ENCODE measurements around the gene CDIP1.

Gene CDIP1

GRCh38 chr16:4539716-4540284 is 1.2 kb upstream of the CDIP1 start:
- DNase-seq (ENCODE audit: low read depth, low spot score): no peak

GRCh38 chr16:4537376-4538343 is 913 bp downstream of the CDIP1 start:
- no peak for DNase-seq (ENCODE audit: low read depth, low spot score)

- no peak for DNase-seq (ENCODE audit: low read depth, low spot score)
Observed at GRCh38 chr16:4536391-4537106, 2.0 kb downstream of the CDIP1 start.

- no peak for DNase-seq (ENCODE audit: low read depth, low spot score)
Observed at GRCh38 chr16:4535627-4536108, 2.9 kb downstream of the CDIP1 start.

- DNase-seq (ENCODE audit: low read depth, low spot score): no peak
Observed at GRCh38 chr16:4534151-4534790, 4.3 kb downstream of the CDIP1 start.

GRCh38 chr16:4533490-4533889 is 5.1 kb downstream of the CDIP1 start:
- no peak for DNase-seq (ENCODE audit: low read depth, low spot score)

GRCh38 chr16:4532238-4532637 is 6.3 kb downstream of the CDIP1 start:
- DNase-seq (ENCODE audit: low read depth, low spot score): no peak

GRCh38 chr16:4531811-4532210 is 6.8 kb downstream of the CDIP1 start:
- DNase-seq (ENCODE audit: low read depth, low spot score): no peak

GRCh38 chr16:4529085-4530060 is 9.2 kb downstream of the CDIP1 start:
- no peak for DNase-seq (ENCODE audit: low read depth, low spot score)

GRCh38 chr16:4525634-4526277 is 12.8 kb downstream of the CDIP1 start:
- no peak for DNase-seq (ENCODE audit: low read depth, low spot score)

GRCh38 chr16:4525069-4525468 is 13.5 kb downstream of the CDIP1 start:
- no peak for DNase-seq (ENCODE audit: low read depth, low spot score)

GRCh38 chr16:4524571-4524970 is 14.0 kb downstream of the CDIP1 start:
- DNase-seq (ENCODE audit: low read depth, low spot score): no peak

GRCh38 chr16:4523686-4524085 is 14.9 kb downstream of the CDIP1 start:
- no peak for DNase-seq (ENCODE audit: low read depth, low spot score)

GRCh38 chr16:4522051-4522581 is 16.5 kb downstream of the CDIP1 start:
- no peak for DNase-seq (ENCODE audit: low read depth, low spot score)

- DNase-seq (ENCODE audit: low read depth, low spot score): no peak
Observed at GRCh38 chr16:4520913-4521312, 17.7 kb downstream of the CDIP1 start.

GRCh38 chr16:4519274-4520058 is 19.1 kb downstream of the CDIP1 start:
- no peak for DNase-seq (ENCODE audit: low read depth, low spot score)

- no peak for DNase-seq (ENCODE audit: low read depth, low spot score)
Observed at GRCh38 chr16:4517812-4518680, 20.5 kb downstream of the CDIP1 start.

GRCh38 chr16:4515611-4516233 is 22.9 kb downstream of the CDIP1 start:
- no peak for DNase-seq (ENCODE audit: low read depth, low spot score)
